Calu3 (cell line): ENCODE measurements around the gene OR9A2. TPM values are rescaled to one million over a fixed set of nuclear protein-coding genes. Genes with fewer than 3 reads are reported as not detected.
A peak's percentile ranks its signal among the peaks of the same experiment; 100 is the strongest.

ENCODE experiments used
- BruUV-seq: library from RNA; stranded (reverse); fragments of 400-500 nt; replicated peaks from 2 replicates; lab custom pipeline; 2021; lab: Mats Ljungman, UMichigan
- CTCF ChIA-PET: fragments of 300-600 bp; sonication (Branson Sonifier 250); formaldehyde crosslinking; loops from one replicate; lab custom pipeline; 2022; ENCODE audit warnings: antibody characterized with exemption; lab: Charles Lee
- DNase-seq: peaks from one replicate; pipeline ENCODE4 v3.0.0; 2022
- H3K27ac Mint-ChIP-seq: one replicate; pipeline ENCODE4 v1.8.0; 2022; ENCODE audit warnings: mixed read lengths; ENCODE audit not compliant: unreplicated experiment
- H3K27me3 Mint-ChIP-seq: one replicate; pipeline ENCODE4 v1.8.0; 2022; ENCODE audit warnings: mixed read lengths; ENCODE audit not compliant: unreplicated experiment
- H3K36me3 Mint-ChIP-seq: one replicate; pipeline ENCODE4 v1.8.0; 2022; ENCODE audit warnings: mild to moderate bottlenecking, moderate library complexity, mixed read lengths; ENCODE audit not compliant: insufficient read depth, unreplicated experiment
- H3K4me1 Mint-ChIP-seq: one replicate; pipeline ENCODE4 v1.8.0; 2022; ENCODE audit warnings: mild to moderate bottlenecking, low read depth, mixed read lengths; ENCODE audit not compliant: unreplicated experiment
- H3K4me3 Mint-ChIP-seq: one replicate; pipeline ENCODE4 v1.8.0; 2022; ENCODE audit warnings: mild to moderate bottlenecking, low read depth, moderate library complexity, mixed read lengths; ENCODE audit not compliant: unreplicated experiment
- H3K9me3 Mint-ChIP-seq: one replicate; pipeline ENCODE4 v1.8.0; 2022; ENCODE audit warnings: low read depth, mixed read lengths; ENCODE audit not compliant: unreplicated experiment
- intact Hi-C: fragments of 100-400 bp; cut with micrococcal nuclease; formaldehyde crosslinking; loops from one replicate; pipeline ENCODE4 v1.10.0; 2022; ENCODE audit not compliant: unreplicated experiment
- total RNA-seq: library from RNA; stranded (reverse); gene quantifications from 2 replicates; pipeline ENCODE4 v1.2.3, GENCODE V29; 2022
- TF ChIP-seq, protein P1 (sequence below): fragments of 200-600 bp; IDR thresholded peaks from one replicate; pipeline ENCODE4 v1.8.0; 2022; ENCODE audit warnings: antibody characterized with exemption; ENCODE audit not compliant: unreplicated experiment

The OR9A2 gene
- total RNA-seq, 1 experiment from 2014 or later, result not detected

DNA sequence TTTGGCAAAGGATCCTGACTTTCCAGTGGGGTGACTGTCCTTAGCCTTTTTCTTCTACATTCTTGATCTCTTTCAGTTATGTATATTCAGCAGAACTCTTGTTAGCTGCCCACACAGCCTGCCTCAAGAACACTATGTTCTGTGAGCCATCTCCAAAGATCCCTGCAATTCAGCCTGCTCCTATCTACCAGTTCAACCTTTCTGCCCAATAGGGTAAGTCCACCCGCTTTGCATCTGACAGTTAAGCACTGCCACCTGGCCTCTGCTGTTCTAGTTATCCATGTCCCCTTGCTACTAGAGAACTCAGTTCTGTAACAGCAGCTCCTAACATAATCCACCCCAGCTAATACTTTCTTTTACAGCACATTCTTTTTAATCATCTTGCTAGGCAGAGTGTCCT, 13.5 kb downstream of the OR9A2 start:
- CTCF ChIA-PET, result interaction anchor here (0.6 to 2.7 kb wide), 2 partner anchors 202 to 871 kb away, joined by 6 to 12 read pairs; no protein-coding TSS in a partner anchor
- H3K4me1 Mint-ChIP-seq, result no peaks in the 10 kb centered on the region
- H3K36me3 Mint-ChIP-seq, result no peaks in the 10 kb centered on the region
- no peak overlapping the region for H3K27ac Mint-ChIP-seq
- peaks cover 67% of the 10 kb centered on the region for H3K27me3 Mint-ChIP-seq
- no peak for DNase-seq
- no peaks in the 10 kb centered on the region for H3K9me3 Mint-ChIP-seq
- TF ChIP-seq, protein P1, sequence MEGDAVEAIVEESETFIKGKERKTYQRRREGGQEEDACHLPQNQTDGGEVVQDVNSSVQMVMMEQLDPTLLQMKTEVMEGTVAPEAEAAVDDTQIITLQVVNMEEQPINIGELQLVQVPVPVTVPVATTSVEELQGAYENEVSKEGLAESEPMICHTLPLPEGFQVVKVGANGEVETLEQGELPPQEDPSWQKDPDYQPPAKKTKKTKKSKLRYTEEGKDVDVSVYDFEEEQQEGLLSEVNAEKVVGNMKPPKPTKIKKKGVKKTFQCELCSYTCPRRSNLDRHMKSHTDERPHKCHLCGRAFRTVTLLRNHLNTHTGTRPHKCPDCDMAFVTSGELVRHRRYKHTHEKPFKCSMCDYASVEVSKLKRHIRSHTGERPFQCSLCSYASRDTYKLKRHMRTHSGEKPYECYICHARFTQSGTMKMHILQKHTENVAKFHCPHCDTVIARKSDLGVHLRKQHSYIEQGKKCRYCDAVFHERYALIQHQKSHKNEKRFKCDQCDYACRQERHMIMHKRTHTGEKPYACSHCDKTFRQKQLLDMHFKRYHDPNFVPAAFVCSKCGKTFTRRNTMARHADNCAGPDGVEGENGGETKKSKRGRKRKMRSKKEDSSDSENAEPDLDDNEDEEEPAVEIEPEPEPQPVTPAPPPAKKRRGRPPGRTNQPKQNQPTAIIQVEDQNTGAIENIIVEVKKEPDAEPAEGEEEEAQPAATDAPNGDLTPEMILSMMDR, result no peak
- intact Hi-C loops, result no loop called here
- BruUV-seq, result no TSS peak
- no peak overlapping the region for H3K4me3 Mint-ChIP-seq

DNA sequence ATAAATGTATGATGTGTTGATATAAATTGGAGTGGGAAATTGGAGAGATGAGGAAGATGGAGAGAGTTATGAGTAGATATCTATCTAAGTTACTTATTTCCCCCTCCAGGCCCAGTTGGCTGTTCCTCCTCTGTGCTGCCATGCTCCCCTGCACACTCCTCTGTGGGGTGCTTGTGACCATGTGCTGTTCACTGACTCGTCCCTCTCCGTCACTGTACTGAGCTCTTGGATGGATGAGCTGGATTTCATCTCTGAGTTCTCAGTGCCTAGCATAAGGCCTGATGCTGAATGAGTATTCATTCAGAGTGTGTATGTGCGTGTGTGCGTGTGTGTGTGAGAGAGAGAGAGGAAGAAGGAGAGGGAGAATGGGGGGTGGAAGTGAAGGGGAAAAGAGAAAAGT, 14.5 kb downstream of the OR9A2 start:
- Mint-ChIP-seq H3K27me3 (peaks cover 78% of the 10 kb centered on the region), H3K36me3 (no peaks in the 10 kb centered on the region), H3K27ac (no peak overlapping the region), H3K4me3 (no peak overlapping the region), H3K4me1 (no peaks in the 10 kb centered on the region), H3K9me3 (no peaks in the 10 kb centered on the region)
- intact Hi-C loops, result no loop called here
- no TSS peak for BruUV-seq
- TF ChIP-seq, protein P1, result no peak
- DNase-seq, result no peak
- CTCF ChIA-PET, result interaction anchor here (2.7 kb wide), 1 partner anchor 203 kb away, joined by 12 read pairs; no protein-coding TSS in a partner anchor

DNA sequence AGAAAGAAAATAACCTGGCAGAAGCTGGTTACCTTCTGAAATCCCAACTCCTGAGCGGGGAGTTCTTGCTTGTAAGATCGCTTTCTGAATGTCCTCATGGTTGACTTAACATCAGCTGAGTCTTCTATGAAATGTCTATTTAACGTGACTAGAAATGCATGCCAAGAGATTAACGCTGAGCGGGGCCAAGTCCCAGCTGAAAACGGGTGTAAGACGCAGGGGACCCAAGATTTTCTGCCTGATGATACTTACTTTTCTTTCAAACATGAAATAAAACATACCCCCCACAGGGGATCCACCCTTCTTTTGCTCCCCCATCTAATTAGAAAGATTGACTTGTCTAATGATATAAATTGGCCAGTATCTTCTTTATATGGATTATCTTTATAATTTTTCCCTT, 14.9 kb downstream of the OR9A2 start:
- H3K27me3 Mint-ChIP-seq, result peaks cover 80% of the 10 kb centered on the region
- no peak overlapping the region for H3K4me3 Mint-ChIP-seq
- BruUV-seq, result no TSS peak
- CTCF ChIA-PET, result interaction anchor here (2.7 kb wide), 1 partner anchor 203 kb away, joined by 12 read pairs; no protein-coding TSS in a partner anchor
- no peaks in the 10 kb centered on the region for H3K4me1 Mint-ChIP-seq
- H3K27ac Mint-ChIP-seq, result no peak overlapping the region
- intact Hi-C loops, result no loop called here
- TF ChIP-seq, protein P1, result no peak
- H3K9me3 Mint-ChIP-seq, result no peaks in the 10 kb centered on the region
- no peaks in the 10 kb centered on the region for H3K36me3 Mint-ChIP-seq
- DNase-seq, result no peak

DNA sequence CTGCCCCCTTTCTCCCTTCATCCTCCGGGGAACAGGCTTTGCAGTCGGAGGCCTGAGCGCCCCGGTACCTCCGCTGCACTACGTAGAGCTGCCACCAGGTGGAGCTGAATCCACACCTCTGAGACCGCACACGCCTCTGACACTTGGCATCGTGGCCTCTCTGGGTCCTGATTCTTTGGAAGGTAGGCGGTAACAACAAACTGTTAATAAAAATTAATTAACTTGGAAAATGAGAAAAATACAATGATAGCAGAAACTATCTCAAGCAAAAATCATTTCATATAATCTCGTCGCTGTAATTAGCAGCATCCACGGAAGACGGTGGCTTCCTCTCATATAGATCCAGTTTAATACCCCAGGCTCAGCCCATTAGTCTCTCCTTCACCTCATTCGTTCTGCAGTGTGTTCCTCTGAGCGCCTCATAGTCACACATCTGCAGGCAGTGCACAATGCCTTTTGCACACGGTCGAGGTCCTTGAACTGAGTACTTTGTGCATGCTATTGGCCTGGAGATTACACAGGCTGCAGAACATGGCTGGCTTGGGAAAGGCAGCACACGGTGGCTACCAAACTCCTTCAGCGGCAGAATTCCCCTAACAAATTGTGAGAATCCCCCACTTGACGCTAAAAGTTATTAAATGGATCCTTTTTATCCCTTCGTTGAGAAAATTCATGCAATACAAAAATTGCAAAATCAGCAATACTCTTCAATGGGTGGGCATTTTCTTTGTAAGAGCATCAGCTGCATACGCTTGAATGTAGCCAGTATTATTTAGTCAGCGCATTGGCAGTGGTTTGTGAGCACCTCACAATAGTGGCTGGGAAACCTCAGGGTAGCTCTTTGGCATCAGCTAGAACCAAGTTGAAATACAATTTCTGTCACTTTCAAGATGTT, 18.7 kb downstream of the OR9A2 start:
- CTCF ChIA-PET, result interaction anchor here (0.7 to 3.3 kb wide), 3 partner anchors 24 to 209 kb away, joined by 3 to 65 read pairs (median 5); no protein-coding TSS in a partner anchor
- H3K4me1 Mint-ChIP-seq, result peaks cover 7% of the 10 kb centered on the region
- DNase-seq, result peak; percentile 85

More for the DNA sequence above, 18.7 kb downstream of the OR9A2 start:
- Mint-ChIP-seq H3K36me3 (no peaks in the 10 kb centered on the region), H3K27me3 (peaks cover 70% of the 10 kb centered on the region), H3K27ac (no peak overlapping the region), H3K9me3 (no peaks in the 10 kb centered on the region), H3K4me3 (no peak overlapping the region)
- no TSS peak for BruUV-seq
- TF ChIP-seq, protein P1, result peak; percentile 93
- intact Hi-C loops, result loop anchor here (1.0 kb wide), 1 partner anchor 207 kb away; no protein-coding TSS in a partner anchor
